IMR-90 (cell line): ENCODE results near the gene C10orf67. TPM values are rescaled to one million over a fixed set of nuclear protein-coding genes. Genes with fewer than 3 reads are reported as not detected.

Experiments
- ATAC-seq: fragments of 200-7000 bp; cut with Tn5 transposase; 2 replicates; pipeline ENCODE4 v1.9.1; 2020; ENCODE audit warnings: low read depth, mild to moderate bottlenecking, moderate library complexity
- BruUV-seq: library from RNA; stranded (reverse); fragments of 400-500 nt; replicated peaks from 2 replicates; lab custom pipeline; 2021; lab: Mats Ljungman, UMichigan
- CTCF ChIA-PET: fragments of 300-600 bp; formaldehyde crosslinking; extraction: SDS; loops from one replicate; lab custom pipeline; 2021; ENCODE audit warnings: antibody characterized with exemption; lab: Yijun Ruan, JAX
- POLR2A ChIA-PET: fragments of 300-600 bp; sonication (Branson Sonifier 250); formaldehyde crosslinking; loops from one replicate; lab custom pipeline; 2022; ENCODE audit warnings: antibody characterized with exemption; ENCODE audit not compliant: unreplicated experiment; lab: Charles Lee
- DNase-seq: peaks from one replicate; pipeline ENCODE4 v3.0.0; 2013
- H2AFZ ChIP-seq: replicated peaks from 2 replicates; pipeline ENCODE3; 2013; ENCODE audit warnings: low read length, mild to moderate bottlenecking; ENCODE audit not compliant: poor library complexity
- H2AK5ac ChIP-seq: 2 replicates; pipeline ENCODE4 v1.6.1; 2013; ENCODE audit warnings: low read depth, low read length, inconsistent platforms
- H2AK9ac ChIP-seq: replicated peaks from 2 replicates; pipeline ENCODE3; 2013; ENCODE audit warnings: mild to moderate bottlenecking, low read depth, low read length, moderate library complexity; ENCODE audit not compliant: poor library complexity
- H2BK120ac ChIP-seq: 2 replicates; pipeline ENCODE4 v1.6.1; 2013; ENCODE audit warnings: low read depth, low read length, inconsistent platforms
- H2BK15ac ChIP-seq: 3 replicates; pipeline ENCODE4 v1.6.1; 2013; ENCODE audit warnings: low read depth, low read length, inconsistent platforms
- H2BK20ac ChIP-seq: 2 replicates; pipeline ENCODE4 v1.6.1; 2013; ENCODE audit warnings: low read depth, mild to moderate bottlenecking, inconsistent platforms, low read length, moderate library complexity
- H2BK5ac ChIP-seq: 2 replicates; pipeline ENCODE4 v1.6.1; 2013; ENCODE audit warnings: mild to moderate bottlenecking, low read depth, low read length, inconsistent platforms; ENCODE audit not compliant: poor library complexity, severe bottlenecking
- H3K14ac ChIP-seq: replicated peaks from 2 replicates; pipeline ENCODE4 v1.6.1; 2013; ENCODE audit warnings: low read depth, low read length, inconsistent platforms
- H3K18ac ChIP-seq: 2 replicates; pipeline ENCODE4 v1.6.1; 2013; ENCODE audit warnings: low read depth, low read length, control low read depth
- H3K23ac ChIP-seq: 2 replicates; pipeline ENCODE4 v1.6.1; 2013; ENCODE audit warnings: low read depth, low read length, inconsistent platforms
- H3K27ac ChIP-seq: 2 replicates; pipeline ENCODE4 v1.5.1; 2013; ENCODE audit warnings: mild to moderate bottlenecking, control low read depth, low read length; ENCODE audit not compliant: insufficient read depth
- H3K27me3 ChIP-seq: 2 replicates; pipeline ENCODE4 v1.6.1; 2013; ENCODE audit warnings: low read length; ENCODE audit not compliant: control insufficient read depth, insufficient read depth
- H3K36me3 ChIP-seq: 2 replicates; pipeline ENCODE4 v1.6.1; 2013; ENCODE audit warnings: low read length, mixed read lengths; ENCODE audit not compliant: control insufficient read depth, insufficient read depth
- H3K4ac ChIP-seq: 2 replicates; pipeline ENCODE4 v1.6.1; 2013; ENCODE audit warnings: low read depth, low read length, inconsistent platforms
- H3K4me1 ChIP-seq: 2 replicates; pipeline ENCODE4 v1.6.1; 2013; ENCODE audit warnings: low read length, mixed read lengths; ENCODE audit not compliant: control insufficient read depth, insufficient read depth
- H3K4me2 ChIP-seq: 2 replicates; pipeline ENCODE4 v1.6.1; 2013; ENCODE audit warnings: low read depth, mild to moderate bottlenecking, control low read depth, low read length, moderate library complexity
- H3K4me3 ChIP-seq: 2 replicates; pipeline ENCODE4 v1.5.1; 2013; ENCODE audit warnings: low read depth, mild to moderate bottlenecking, control low read depth, low read length, moderate library complexity; ENCODE audit not compliant: insufficient read depth
- H3K56ac ChIP-seq: 2 replicates; pipeline ENCODE4 v1.6.1; 2013; ENCODE audit warnings: low read length, inconsistent platforms; ENCODE audit not compliant: insufficient read depth; ENCODE audit errors: extremely low read depth
- H3K79me1 ChIP-seq, 2 experiments: 2 replicates each; pipeline ENCODE4 v1.6.1; 2013; ENCODE audit warnings: low read length in 2 of 2, inconsistent platforms in 1 of 2, low read depth in 1 of 2
- H3K9ac ChIP-seq: 2 replicates; pipeline ENCODE4 v1.6.1; 2013; ENCODE audit warnings: low read depth, low read length, control low read depth
- H3K9me1 ChIP-seq: 2 replicates; pipeline ENCODE4 v1.6.1; 2013; ENCODE audit warnings: low read length, inconsistent platforms; ENCODE audit not compliant: insufficient read depth
- H3K9me3 ChIP-seq: 2 replicates; pipeline ENCODE4 v1.6.1; 2013; ENCODE audit warnings: low read length; ENCODE audit not compliant: control insufficient read depth, insufficient read depth
- H4K20me1 ChIP-seq: 2 replicates; pipeline ENCODE4 v1.6.1; 2013; ENCODE audit warnings: low read length, inconsistent platforms; ENCODE audit not compliant: insufficient read depth
- H4K5ac ChIP-seq: 2 replicates; pipeline ENCODE4 v1.6.1; 2013; ENCODE audit warnings: mild to moderate bottlenecking, low read depth, low read length, control low read depth
- H4K8ac ChIP-seq, 2 experiments: 2 replicates each; pipeline ENCODE4 v1.6.1; 2013; ENCODE audit warnings: low read depth in 2 of 2, low read length in 2 of 2, control low read depth in 1 of 2, inconsistent platforms in 1 of 2
- H4K91ac ChIP-seq: 2 replicates; pipeline ENCODE4 v1.6.1; 2013; ENCODE audit warnings: low read depth, low read length, inconsistent platforms; ENCODE audit not compliant: insufficient read depth
- BHLHE40 ChIP-seq: fragments of 150-350 bp; IDR thresholded peaks from 2 replicates; pipeline ENCODE4 v1.6.1; 2016; ENCODE audit warnings: mild to moderate bottlenecking, low read depth, low read length
- CEBPB ChIP-seq: IDR thresholded peaks from 2 replicates; pipeline ENCODE4 v1.6.1; 2012; ENCODE audit warnings: low read depth, low read length, improper control_type of control experiment
- CHD1 ChIP-seq: IDR thresholded peaks from 2 replicates; pipeline ENCODE4 v1.6.1; 2012; ENCODE audit warnings: low read depth, low read length, improper control_type of control experiment
- CTCF ChIP-seq: conservative IDR thresholded peaks from 2 replicates; pipeline ENCODE4 v1.5.1; 2012; ENCODE audit warnings: mild to moderate bottlenecking, low read depth, low read length, improper control_type of control experiment
- FOS ChIP-seq: fragments of 150-350 bp; IDR thresholded peaks from 2 replicates; pipeline ENCODE4 v1.6.1; 2016; ENCODE audit warnings: low read depth, low read length
- MAFK ChIP-seq: IDR thresholded peaks from 2 replicates; pipeline ENCODE4 v1.6.1; 2012; ENCODE audit warnings: low read depth, low read length, improper control_type of control experiment
- MAZ ChIP-seq: IDR thresholded peaks from 2 replicates; pipeline ENCODE4 v1.6.1; 2012; ENCODE audit warnings: low read depth, mild to moderate bottlenecking, low read length, improper control_type of control experiment, moderate library complexity, borderline replicate concordance
- MXI1 ChIP-seq: IDR thresholded peaks from 2 replicates; pipeline ENCODE4 v1.6.1; 2012; ENCODE audit warnings: low read depth, mild to moderate bottlenecking, low read length, moderate library complexity, borderline replicate concordance
- NFE2L2 ChIP-seq: fragments of 150-350 bp; IDR thresholded peaks from 2 replicates; pipeline ENCODE4 v1.6.1; 2016; ENCODE audit warnings: low read depth, mild to moderate bottlenecking, low read length
- POLR2A ChIP-seq: IDR thresholded peaks from 2 replicates; pipeline ENCODE4 v1.6.1; 2012; ENCODE audit warnings: mild to moderate bottlenecking, low read depth, low read length
- RAD21 ChIP-seq: IDR thresholded peaks from 2 replicates; pipeline ENCODE4 v1.6.1; 2012; ENCODE audit warnings: low read length, improper control_type of control experiment
- RCOR1 ChIP-seq: IDR thresholded peaks from 2 replicates; pipeline ENCODE4 v1.6.1; 2012; ENCODE audit warnings: mild to moderate bottlenecking, low read length, improper control_type of control experiment; ENCODE audit not compliant: insufficient replicate concordance
- RFX5 ChIP-seq: IDR thresholded peaks from 2 replicates; pipeline ENCODE4 v1.8.0; 2012; ENCODE audit warnings: low read depth, mild to moderate bottlenecking, low read length, moderate library complexity
- SMC3 ChIP-seq: fragments of 150-350 bp; IDR thresholded peaks from 2 replicates; pipeline ENCODE4 v1.6.1; 2016; ENCODE audit warnings: low read depth, mild to moderate bottlenecking, antibody characterized with exemption, low read length, moderate library complexity
- USF2 ChIP-seq: fragments of 150-350 bp; IDR thresholded peaks from 2 replicates; pipeline ENCODE4 v1.6.1; 2017; ENCODE audit warnings: mild to moderate bottlenecking, antibody characterized with exemption, low read length, low read depth
- WGBS, 2 experiments: methylation state at CpG; one replicate each; pipeline versions ENCODE4 v1.1.5 to v1.1.7; 2013; ENCODE audit warnings: missing lambda C conversion rate in 2 of 2; ENCODE audit not compliant: insufficient read length in 1 of 2; ENCODE audit errors: extremely low coverage in 2 of 2; 5-methylcytosine and 5-hydroxymethylcytosine counted together
- dilution Hi-C: fragments of 300-500 bp; cut with HindIII; formaldehyde crosslinking; loops from one replicate; pipeline ENCODE4 v1.14.3; 2018; ENCODE audit warnings: low sequenced_read_pairs; ENCODE audit not compliant: unreplicated experiment
- in situ Hi-C: fragments of 300-500 bp; cut with MboI; formaldehyde crosslinking; loops from 3 replicates; pipeline ENCODE4 v1.14.3; 2019; ENCODE audit warnings: low sequenced_read_pairs, inconsistent platforms, mixed read lengths
- intact Hi-C: fragments of 100-400 bp; cut with micrococcal nuclease; formaldehyde crosslinking; loops from 2 replicates; pipeline ENCODE4 v1.10.0; 2022
- polyA plus RNA-seq, 3 experiments: library from polyadenylated mRNA; depleted of rRNA; stranded (reverse); fragments of >200 nt; gene quantifications; 2 replicates each; pipeline ENCODE4 v1.2.3, GENCODE V29; 2012; ENCODE audit warnings: low replicate concordance in 1 of 3
- total RNA-seq: library from RNA; depleted of rRNA; stranded (reverse); fragments of >200 nt; gene quantifications from 2 replicates; pipeline ENCODE4 v1.2.3, GENCODE V29; 2012

C10orf67 gene
- total and polyA plus RNA-seq, 2 of the 4 experiments (the other 2 are of a cell fraction), result 0.15 to 0.18 TPM

- TF ChIP-seq MXI1, result no peak
These were observed 188.0 kb downstream of the C10orf67 start (continued) for GRCh38 chr10:23156447-23157150.

GRCh38 chr10:23155169-23155568 lies 189.4 kb downstream of the C10orf67 start:
- no peak overlapping the region for H3K9ac ChIP-seq
- H3K4me3 ChIP-seq, result no peak overlapping the region
- H2BK120ac ChIP-seq, result no peak overlapping the region
- no peaks in the 10 kb centered on the region for H3K9me1 ChIP-seq
- ATAC-seq (no peak), DNase-seq (no peak)
- in situ Hi-C loops (loop anchor here (10.0 to 25.0 kb wide), 5 partner anchors 150 to 1357 kb away; partner anchors contain the start of gene KIAA1217), intact Hi-C loops (no loop called here), dilution Hi-C loops (no loop called here)
- no peak overlapping the region for H4K5ac ChIP-seq
- H2AK9ac ChIP-seq, result no peak overlapping the region
- POLR2A ChIA-PET, result no interaction called here
- no peaks in the 10 kb centered on the region for H3K79me1 ChIP-seq
- H2AFZ ChIP-seq, result no peak overlapping the region
- no peak overlapping the region for H3K18ac ChIP-seq
- no peak overlapping the region for H3K4me2 ChIP-seq
- CTCF ChIA-PET, result no interaction called here
- H3K27me3 ChIP-seq, result no peaks in the 10 kb centered on the region
- no peak overlapping the region for H3K56ac ChIP-seq
- H2BK5ac ChIP-seq, result no peak overlapping the region
- H3K14ac ChIP-seq, result no peak overlapping the region
- no peak overlapping the region for H2BK20ac ChIP-seq
- H3K4me1 ChIP-seq, result no peaks in the 10 kb centered on the region
- 60% methylated on average over 1 of the region's 7 CpGs; no CpG with 5 or more reads in 1 of the 2 experiments for WGBS, 2 experiments
- BruUV-seq, result no TSS peak
- no peak overlapping the region for H4K8ac ChIP-seq
- no peak overlapping the region for H4K91ac ChIP-seq
- H3K27ac ChIP-seq, result no peak overlapping the region
- H3K4ac ChIP-seq, result no peak overlapping the region
- no peak overlapping the region for H2AK5ac ChIP-seq
- H3K36me3 ChIP-seq, result no peaks in the 10 kb centered on the region
- no peaks in the 10 kb centered on the region for H3K9me3 ChIP-seq
- no peak overlapping the region for H3K23ac ChIP-seq
- no peaks in the 10 kb centered on the region for H4K20me1 ChIP-seq
- no peak overlapping the region for H2BK15ac ChIP-seq
- TF ChIP-seq CTCF (no peak), MXI1 (no peak), RCOR1 (no peak), CHD1 (no peak), POLR2A (no peak), FOS (no peak), NFE2L2 (no peak), RAD21 (no peak), CEBPB (no peak), MAZ (no peak), USF2 (no peak), BHLHE40 (no peak), MAFK (no peak), SMC3 (no peak), RFX5 (no peak)
